ENCODE results near the gene SHROOM4. TPM values are rescaled to one million over a fixed set of nuclear protein-coding genes. Genes with fewer than 3 reads are reported as not detected.

The SHROOM4 gene
- total RNA-seq, 1 experiment from 2014 or later, result 2.1 TPM

- no peak overlapping the region for H3K4me2 ChIP-seq (ENCODE audit: insufficient read depth, insufficient read length, low read length)
- H3K79me1 ChIP-seq (ENCODE audit: insufficient read depth, low read depth, low read length, poor library complexity, severe bottlenecking), result no peaks in the 10 kb centered on the region
Measured at GRCh38 chrX:50838820-50839600, 25.0 kb upstream of the SHROOM4 start.

More at GRCh38 chrX:50838820-50839600, 25.0 kb upstream of the SHROOM4 start:
- Histone ChIP-seq H2BK120ac (ENCODE audit: low read depth, low read length, poor library complexity, severe bottlenecking) (no peak overlapping the region), H2BK15ac (ENCODE audit: low read depth, low read length) (no peak overlapping the region), H2BK20ac (ENCODE audit: low read depth, low read length, poor library complexity, severe bottlenecking) (no peak overlapping the region), H3T11ph (ENCODE audit: low read length) (no peak overlapping the region), H3K79me2 (ENCODE audit: insufficient read depth, low read length) (no peaks in the 10 kb centered on the region), H4K91ac (ENCODE audit: insufficient read length, low read depth, low read length) (no peak overlapping the region), H2BK5ac (ENCODE audit: insufficient read length, low read length) (no peak overlapping the region), H4K8ac (replicated peaks; ENCODE audit: insufficient read length, low read depth, low read length) (no peak overlapping the region), H3K23me2 (ENCODE audit: insufficient read length, low read depth, low read length, poor library complexity, severe bottlenecking) (no peaks in the 10 kb centered on the region), H3K23ac (ENCODE audit: insufficient read length, low read depth, low read length) (no peak overlapping the region), H4K5ac (ENCODE audit: insufficient read length, low read depth, low read length) (no peak overlapping the region), H3K56ac (ENCODE audit: insufficient read length, low read depth, low read length) (no peak overlapping the region), H3K4ac (ENCODE audit: low read depth, low read length) (no peak overlapping the region), H3K4me1 (ENCODE audit: insufficient read depth, low read length) (no peaks in the 10 kb centered on the region), H2AFZ (ENCODE audit: low read length) (no peak overlapping the region), H3K27me3 (ENCODE audit: insufficient read depth, low read length) (no peaks in the 10 kb centered on the region), H3K18ac (ENCODE audit: insufficient read length, low read depth, low read length) (no peak overlapping the region), H3K14ac (ENCODE audit: insufficient read depth, low read length) (no peak overlapping the region), H3K9me3 (ENCODE audit: control insufficient read depth, low read depth, low read length) (no peaks in the 10 kb centered on the region), H3K27ac (ENCODE audit: insufficient read length, low read depth, low read length) (no peak overlapping the region), H3K9ac (ENCODE audit: extremely low read depth, insufficient read length, low read length) (no peak overlapping the region), H2AK5ac (ENCODE audit: insufficient read length, low read length) (no peak overlapping the region), H2BK12ac (ENCODE audit: insufficient read length, low read depth, low read length) (no peak overlapping the region), H4K20me1 (ENCODE audit: control insufficient read depth, insufficient read depth, insufficient read length) (no peaks in the 10 kb centered on the region)
- WGBS (ENCODE audit: extremely low coverage, insufficient read length, low lambda C conversion rate), result no CpG with 5 or more reads among the region's 5 CpGs
- Mint-ChIP-seq H3K9me3 (peaks cover 64 to 68% of the 10 kb centered on the region in 2 experiments), H3K27ac (no peak overlapping the region), H3K4me1 (no peaks in the 10 kb centered on the region), H3K36me3 (ENCODE audit: insufficient read depth in 1 of 3, low read depth in 3 of 3) (peaks cover 0 to 4% (median 3%) of the 10 kb centered on the region in 3 experiments; a peak in 4 of 7 replicates), H3K27me3 (ENCODE audit: low read depth) (peaks cover 2% of the 10 kb centered on the region), H3K4me3 (no peak overlapping the region)
- TF ChIP-seq CTCF (conservative IDR thresholded peaks at IDR 0.05), result no peak
- no peak for DNase-seq
